B cell (primary cell): ENCODE measurements around the gene IL17A.

ENCODE experiments used
- EZH2 ChIP-seq: IDR thresholded peaks from 2 replicates; pipeline ENCODE4 v1.6.1; 2012; ENCODE audit warnings: borderline replicate concordance, low read depth, mild to moderate bottlenecking, moderate library complexity, low read length; ENCODE audit not compliant: insufficient read depth, poor library complexity, severe bottlenecking
- TF ChIP-seq, protein P1 (sequence below): fragments of 200-600 bp; IDR thresholded peaks from one replicate; pipeline ENCODE4 v1.8.0; 2022; ENCODE audit warnings: antibody characterized with exemption, mild to moderate bottlenecking

GRCh38 chr6:52161689-52162438 lies 24.3 kb upstream of the IL17A start:
- TF ChIP-seq, protein P1, sequence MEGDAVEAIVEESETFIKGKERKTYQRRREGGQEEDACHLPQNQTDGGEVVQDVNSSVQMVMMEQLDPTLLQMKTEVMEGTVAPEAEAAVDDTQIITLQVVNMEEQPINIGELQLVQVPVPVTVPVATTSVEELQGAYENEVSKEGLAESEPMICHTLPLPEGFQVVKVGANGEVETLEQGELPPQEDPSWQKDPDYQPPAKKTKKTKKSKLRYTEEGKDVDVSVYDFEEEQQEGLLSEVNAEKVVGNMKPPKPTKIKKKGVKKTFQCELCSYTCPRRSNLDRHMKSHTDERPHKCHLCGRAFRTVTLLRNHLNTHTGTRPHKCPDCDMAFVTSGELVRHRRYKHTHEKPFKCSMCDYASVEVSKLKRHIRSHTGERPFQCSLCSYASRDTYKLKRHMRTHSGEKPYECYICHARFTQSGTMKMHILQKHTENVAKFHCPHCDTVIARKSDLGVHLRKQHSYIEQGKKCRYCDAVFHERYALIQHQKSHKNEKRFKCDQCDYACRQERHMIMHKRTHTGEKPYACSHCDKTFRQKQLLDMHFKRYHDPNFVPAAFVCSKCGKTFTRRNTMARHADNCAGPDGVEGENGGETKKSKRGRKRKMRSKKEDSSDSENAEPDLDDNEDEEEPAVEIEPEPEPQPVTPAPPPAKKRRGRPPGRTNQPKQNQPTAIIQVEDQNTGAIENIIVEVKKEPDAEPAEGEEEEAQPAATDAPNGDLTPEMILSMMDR = no peak
- no peak for TF ChIP-seq EZH2
